GM23338 (cell line): Measurements from ENCODE around the gene H2BK1. TPM values are rescaled to one million over a fixed set of nuclear protein-coding genes. Genes with fewer than 3 reads are reported as not detected.

Experiments used
- ATAC-seq: fragments of 200-7000 bp; cut with Tn5 transposase; 3 replicates; pipeline ENCODE4 v1.9.1; 2020
- DNase-seq: peaks from one replicate; pipeline ENCODE4 v3.0.0-alpha.2; 2015; ENCODE audit warnings: low spot score
- H2AFZ ChIP-seq: fragments of 200-600 bp; sonication (generic); 2 replicates; pipeline ENCODE4 v1.8.0; 2016; ENCODE audit warnings: antibody characterized with exemption, mild to moderate bottlenecking, moderate library complexity
- H3F3A ChIP-seq: fragments of 200-600 bp; sonication (generic); replicated peaks from 2 replicates; pipeline ENCODE4 v1.8.0; 2017; ENCODE audit warnings: antibody characterized with exemption, mixed run types, low read depth
- H3K27ac ChIP-seq: fragments of 200-600 bp; sonication (generic); 2 replicates; pipeline ENCODE4 v1.6.1; 2016; ENCODE audit warnings: low read depth
- H3K27me3 ChIP-seq: fragments of 200-600 bp; sonication (generic); 2 replicates; pipeline ENCODE4 v1.8.0; 2016; ENCODE audit warnings: mild to moderate bottlenecking, mixed run types, moderate library complexity; ENCODE audit not compliant: insufficient read depth
- H3K36me3 ChIP-seq: fragments of 200-600 bp; sonication (generic); 2 replicates; pipeline ENCODE4 v1.8.0; 2016; ENCODE audit warnings: mild to moderate bottlenecking; ENCODE audit not compliant: insufficient read depth
- H3K4me1 ChIP-seq: fragments of 200-600 bp; sonication (generic); 2 replicates; pipeline ENCODE4 v1.8.0; 2016; ENCODE audit warnings: mild to moderate bottlenecking, moderate library complexity; ENCODE audit not compliant: insufficient read depth
- H3K4me2 ChIP-seq: fragments of 200-600 bp; sonication (generic); 2 replicates; pipeline ENCODE4 v1.7.1; 2017; ENCODE audit warnings: mixed run types
- H3K4me3 ChIP-seq: fragments of 200-600 bp; sonication (generic); 2 replicates; pipeline ENCODE4 v1.6.1; 2016; ENCODE audit warnings: mixed run types
- H3K79me2 ChIP-seq: fragments of 200-600 bp; sonication (generic); replicated peaks from 2 replicates; pipeline ENCODE4 v1.8.0; 2017; ENCODE audit warnings: mild to moderate bottlenecking; ENCODE audit not compliant: insufficient read depth
- H3K9me2 ChIP-seq: fragments of 200-600 bp; sonication (generic); 2 replicates; pipeline ENCODE4 v1.8.0; 2017; ENCODE audit not compliant: insufficient read depth
- H4K20me1 ChIP-seq: fragments of 200-600 bp; sonication (generic); replicated peaks from 2 replicates; pipeline ENCODE4 v1.8.0; 2017; ENCODE audit warnings: mild to moderate bottlenecking; ENCODE audit not compliant: insufficient read depth
- H3K27ac Mint-ChIP-seq: 2 replicates; pipeline ENCODE4 v1.8.0; 2020; ENCODE audit warnings: inconsistent platforms, mild to moderate bottlenecking, moderate library complexity, mixed read lengths
- H3K27me3 Mint-ChIP-seq: 3 replicates; pipeline ENCODE4 v1.8.0; 2022; ENCODE audit warnings: low read depth, mild to moderate bottlenecking, moderate library complexity, mixed read lengths, inconsistent platforms; ENCODE audit not compliant: insufficient read depth, poor library complexity
- H3K36me3 Mint-ChIP-seq: 3 replicates; pipeline ENCODE4 v1.8.0; 2021; ENCODE audit warnings: low read depth, mild to moderate bottlenecking, inconsistent platforms, moderate library complexity, mixed read lengths
- H3K4me1 Mint-ChIP-seq: 3 replicates; pipeline ENCODE4 v1.8.0; 2020; ENCODE audit warnings: mild to moderate bottlenecking, inconsistent platforms, mixed read lengths
- H3K4me3 Mint-ChIP-seq: 3 replicates; pipeline ENCODE4 v1.8.0; 2021; ENCODE audit warnings: moderate library complexity, mild to moderate bottlenecking, inconsistent platforms, mixed read lengths
- H3K9me3 Mint-ChIP-seq: 3 replicates; pipeline ENCODE4 v1.8.0; 2020; ENCODE audit warnings: moderate library complexity, mild to moderate bottlenecking, inconsistent platforms, mixed read lengths
- CREB1 ChIP-seq: fragments of 250-450 bp; sonication (Bioruptor Pico); IDR thresholded peaks from 2 replicates; pipeline ENCODE4 v1.5.0; 2020; ENCODE audit warnings: low read depth, mild to moderate bottlenecking, moderate library complexity
- CTCF ChIP-seq, 2 experiments: fragments of 200-600 bp in 1 of 2; sonication (generic) in 1 of 2; conservative IDR thresholded peaks; 2 replicates each; pipeline versions ENCODE4 v1.5.1 to v1.6.1; 2016 to 2017; ENCODE audit warnings: antibody characterized with exemption in 2 of 2, low read depth in 2 of 2, mild to moderate bottlenecking in 2 of 2, moderate library complexity in 1 of 2
- ETS1 ChIP-seq: IDR thresholded peaks from 2 replicates; pipeline ENCODE4 v1.6.1; 2016; ENCODE audit warnings: antibody characterized with exemption
- EZH2phosphoT487 ChIP-seq: fragments of 200-600 bp; sonication (generic); IDR thresholded peaks from one replicate; pipeline ENCODE4 v1.8.1; 2018; ENCODE audit warnings: antibody characterized with exemption; ENCODE audit not compliant: unreplicated experiment
- JUNB ChIP-seq: IDR thresholded peaks from one replicate; pipeline ENCODE4 v1.6.1; 2016; ENCODE audit warnings: antibody characterized with exemption; ENCODE audit not compliant: unreplicated experiment
- POLR2AphosphoS5 ChIP-seq: IDR thresholded peaks from 2 replicates; pipeline ENCODE4 v1.6.1; 2016; ENCODE audit warnings: antibody characterized with exemption, low read depth
- STAT1 ChIP-seq: IDR thresholded peaks from one replicate; pipeline ENCODE4 v1.6.1; 2016; ENCODE audit warnings: antibody characterized with exemption; ENCODE audit not compliant: unreplicated experiment
- ZNF331 ChIP-seq: fragments of 250-450 bp; sonication (Bioruptor Pico); IDR thresholded peaks from 2 replicates; pipeline ENCODE4 v1.5.0; 2020; ENCODE audit warnings: low read depth, mild to moderate bottlenecking, moderate library complexity
- ZNF462 ChIP-seq: fragments of 250-450 bp; sonication (Bioruptor Pico); IDR thresholded peaks from 2 replicates; pipeline ENCODE4 v1.5.0; 2020; ENCODE audit warnings: mild to moderate bottlenecking, moderate library complexity
- polyA plus RNA-seq: library from polyadenylated mRNA; unstranded; fragments of >200 nt; fragmentation: Nextera tagmentation; extraction: Ambion mirVana; gene quantifications from 2 replicates; pipeline ENCODE4 v1.2.1, GENCODE V29; 2016
- total RNA-seq: library from RNA; depleted of rRNA; stranded (reverse); fragments of >200 nt; shearing (Covaris generic); gene quantifications from 2 replicates; pipeline ENCODE4 v1.2.3, GENCODE V29; 2014

The H2BK1 gene
- total and polyA plus RNA-seq, 2 experiments from 2014 or later = not detected

- no peaks in the 10 kb centered on the region for H3K9me3 Mint-ChIP-seq
- peak overlapping the region; percentile 74; the same call in 1 of the 2 replicates for H3K27ac ChIP-seq
These were observed 22.8 kb upstream of the H2BK1 start for GRCh38 chr7:151232917-151233701.

More at GRCh38 chr7:151232917-151233701, 22.8 kb upstream of the H2BK1 start:
- Mint-ChIP-seq H3K27ac (peak overlapping the region; percentile 84; the same call in 1 of the 2 replicates), H3K27me3 (peaks cover 8% of the 10 kb centered on the region), H3K4me1 (peaks cover 16% of the 10 kb centered on the region), H3K4me3 (peak overlapping the region; percentile 98), H3K36me3 (peaks cover 15% of the 10 kb centered on the region; the same call in 2 of the 3 replicates)
- H3K36me3 ChIP-seq = no peaks in the 10 kb centered on the region
- H3K4me1 ChIP-seq = peaks cover 10% of the 10 kb centered on the region
- DNase-seq (peak; percentile 57), ATAC-seq (peak; percentile 47)
- peaks cover 2% of the 10 kb centered on the region for H3F3A ChIP-seq
- H3K4me3 ChIP-seq = peak overlapping the region; percentile 96
- TF ChIP-seq POLR2AphosphoS5 = no peak
- no peak for TF ChIP-seq STAT1
- TF ChIP-seq JUNB = no peak
- no peak for TF ChIP-seq ZNF331 (CRISPR knock-in tag)
- TF ChIP-seq ZNF462 (CRISPR knock-in tag) = no peak
- TF ChIP-seq EZH2phosphoT487 = no peak
- no peak for TF ChIP-seq ETS1
- no peak for TF ChIP-seq CREB1 (CRISPR knock-in tag)
- TF ChIP-seq CTCF (conservative IDR thresholded peaks at IDR 0.05; ENCODE audit: low read depth in 2 of 2) = no peak
- peaks cover 19% of the 10 kb centered on the region for H3K79me2 ChIP-seq
- peaks cover 14% of the 10 kb centered on the region; the same call in 1 of the 2 replicates for H4K20me1 ChIP-seq
- H3K9me2 ChIP-seq = no peaks in the 10 kb centered on the region
- no peaks in the 10 kb centered on the region for H3K27me3 ChIP-seq
- peak overlapping the region; percentile 95 for H3K4me2 ChIP-seq
- H2AFZ ChIP-seq = 0 out of 2 replicates have a peak overlapping the region, but pooled peaks have one; percentile 59
